Measurements from ENCODE around the gene ADAD2. TPM values are rescaled to one million over a fixed set of nuclear protein-coding genes. Genes with fewer than 3 reads are reported as not detected.

Gene ADAD2
- total and polyA plus RNA-seq, 9 of the 15 experiments (the other 6 are each of a cell fraction or from before 2014, with no cell fraction given), result 0.07 TPM; not detected in 8

GRCh38 chr16:84186685-84187437 lies 4.1 kb upstream of the ADAD2 start, which contains the start of gene TAF1C (continued):
- TF ChIP-seq AFF4 (CRISPR knock-in tag; IDR thresholded peaks at IDR 0.05) (no peak), GTF2B (IDR thresholded peaks at IDR 0.05; ENCODE audit: extremely low read depth, insufficient read length) (no peak), FOXK1 (CRISPR knock-in tag; IDR thresholded peaks at IDR 0.05; ENCODE audit: borderline replicate concordance) (no peak), MCM5 (IDR thresholded peaks at IDR 0.05; ENCODE audit: low read depth) (no peak), MTA2 (IDR thresholded peaks at IDR 0.05; ENCODE audit: low read depth) (no peak), U2AF1 (optimal IDR thresholded peaks at IDR 0.05; ENCODE audit: low read depth, low read length) (no peak), TCF15 (CRISPR knock-in tag; IDR thresholded peaks at IDR 0.05) (no peak), ELF4 (CRISPR knock-in tag; IDR thresholded peaks at IDR 0.05) (peak; percentile 84), XRCC3 (IDR thresholded peaks at IDR 0.05) (no peak), ETS1 (conservative IDR thresholded peaks at IDR 0.05; ENCODE audit: control insufficient read depth, low read depth, low read length) (0 out of 2 replicates have a peak, but pooled peaks have one; percentile 40), ARHGAP35 (IDR thresholded peaks at IDR 0.05; ENCODE audit: partially characterized antibody) (no peak), NUFIP1 (IDR thresholded peaks at IDR 0.05; ENCODE audit: partially characterized antibody) (no peak), ZNF175 (CRISPR knock-in tag; IDR thresholded peaks at IDR 0.05; ENCODE audit: low read depth) (0 out of 2 replicates have a peak, but pooled peaks have one; percentile 45), ZBTB17 (CRISPR knock-in tag; IDR thresholded peaks at IDR 0.05) (no peak), ZSCAN29 (IDR thresholded peaks at IDR 0.05) (no peak), ZNF449 (CRISPR knock-in tag; IDR thresholded peaks at IDR 0.05) (no peak)

Data from K562 (cell line).